WERI-Rb-1 (cell line): ENCODE measurements around the gene RHOXF2B.
"Not testable (repeated sequence)": the region's sequence is repeated elsewhere in the genome, so short reads cannot be mapped to it uniquely, and the experiment has no call there.

ENCODE experiments used
- DNase-seq: peaks from one replicate; pipeline ENCODE4 v3.0.0-alpha.2; 2020
- H3K27ac ChIP-seq: fragments of 250-450 bp; sonication (Bioruptor Pico); 2 replicates; pipeline ENCODE4 v1.5.1; 2020; ENCODE audit warnings: mild to moderate bottlenecking, moderate library complexity
- H3K27me3 ChIP-seq: fragments of 250-450 bp; sonication (Bioruptor Pico); 2 replicates; pipeline ENCODE4 v1.5.1; 2021; ENCODE audit warnings: mild to moderate bottlenecking, low read depth, moderate library complexity; ENCODE audit not compliant: insufficient read depth, severe bottlenecking
- H3K36me3 ChIP-seq: fragments of 250-450 bp; sonication (Bioruptor Pico); 2 replicates; pipeline ENCODE4 v1.5.1; 2020; ENCODE audit warnings: mild to moderate bottlenecking, moderate library complexity
- H3K4me3 ChIP-seq: 2 replicates; pipeline ENCODE4 v1.5.1; 2011; ENCODE audit warnings: low read depth, mild to moderate bottlenecking, control low read depth, low read length
- H3K9me3 ChIP-seq: fragments of 250-450 bp; sonication (Bioruptor Pico); 2 replicates; pipeline ENCODE4 v1.5.1; 2021; ENCODE audit warnings: mild to moderate bottlenecking, moderate library complexity; ENCODE audit not compliant: severe bottlenecking
- CTCF ChIP-seq: IDR thresholded peaks from 2 replicates; pipeline ENCODE4 v1.5.1; 2011; ENCODE audit warnings: low read depth, mild to moderate bottlenecking, control low read depth, inconsistent platforms, low read length

The RHOXF2B gene

GRCh38 chrX:120077590-120077989, at the start of gene RHOXF2B:
RHOXF2B (minus strand) TSS chrX:120077690; CDS start chrX:120077552, 138 bp downstream.
- H3K36me3 ChIP-seq, H3K27me3 ChIP-seq, H3K4me3 ChIP-seq, DNase-seq, H3K9me3 ChIP-seq, H3K27ac ChIP-seq: not testable (repeated sequence)

- H3K4me3 ChIP-seq: no peak overlapping the region
- no peak for TF ChIP-seq CTCF
Measured at GRCh38 chrX:120125444-120125843, 48.0 kb upstream of the RHOXF2B start.

GRCh38 chrX:120120223-120120622, 42.7 kb upstream of the RHOXF2B start:
- no peaks in the 10 kb centered on the region for H3K9me3 ChIP-seq
- no peak overlapping the region for H3K27ac ChIP-seq
- no peaks in the 10 kb centered on the region for H3K27me3 ChIP-seq
- TF ChIP-seq CTCF: no peak
- H3K36me3 ChIP-seq: no peaks in the 10 kb centered on the region
- no peak for DNase-seq
- H3K4me3 ChIP-seq: no peak overlapping the region

More at GRCh38 chrX:120125444-120125843, 48.0 kb upstream of the RHOXF2B start:
- Histone ChIP-seq H3K27me3 (no peaks in the 10 kb centered on the region), H3K9me3 (no peaks in the 10 kb centered on the region), H3K36me3 (no peaks in the 10 kb centered on the region), H3K27ac (no peak overlapping the region)
- DNase-seq: no peak

- no peaks in the 10 kb centered on the region for H3K36me3 ChIP-seq
- no peaks in the 10 kb centered on the region for H3K9me3 ChIP-seq
- no peak within 1 kb of the TSS for H3K27ac ChIP-seq
- no peak within 1 kb of the TSS for H3K4me3 ChIP-seq
- DNase-seq: no peak
- H3K27me3 ChIP-seq: no peaks in the 10 kb centered on the region
- no peak for TF ChIP-seq CTCF
Measured at GRCh38 chrX:120115438-120115963, 38.0 kb upstream of the RHOXF2B start, which contains the start of gene RHOXF1. RHOXF1 (minus strand) TSS chrX:120115913; CDS start chrX:120115862, 51 bp downstream.

GRCh38 chrX:120111611-120112010, 34.1 kb upstream of the RHOXF2B start:
- no peak for TF ChIP-seq CTCF
- H3K36me3 ChIP-seq: no peaks in the 10 kb centered on the region
- H3K4me3 ChIP-seq: no peak overlapping the region
- no peak for DNase-seq
- H3K27ac ChIP-seq: no peak overlapping the region
- H3K9me3 ChIP-seq: no peaks in the 10 kb centered on the region
- H3K27me3 ChIP-seq: no peaks in the 10 kb centered on the region

- TF ChIP-seq CTCF: no peak
- Histone ChIP-seq H3K27ac (no peak overlapping the region), H3K4me3 (no peak overlapping the region), H3K36me3 (no peaks in the 10 kb centered on the region), H3K9me3 (peaks cover 3% of the 10 kb centered on the region), H3K27me3 (no peaks in the 10 kb centered on the region)
- no peak for DNase-seq
Measured at GRCh38 chrX:120109378-120109777, 31.9 kb upstream of the RHOXF2B start.

GRCh38 chrX:120104707-120105106, 27.2 kb upstream of the RHOXF2B start:
- peaks cover 11% of the 10 kb centered on the region for H3K9me3 ChIP-seq
- not testable (repeated sequence) for H3K4me3 ChIP-seq, DNase-seq, H3K27me3 ChIP-seq, H3K27ac ChIP-seq, H3K36me3 ChIP-seq

- H3K36me3 ChIP-seq, H3K27me3 ChIP-seq, H3K4me3 ChIP-seq, DNase-seq, H3K27ac ChIP-seq: not testable (repeated sequence)
- peaks cover 11% of the 10 kb centered on the region for H3K9me3 ChIP-seq
Measured at GRCh38 chrX:120101057-120101456, 23.6 kb upstream of the RHOXF2B start.
